ENCODE measurements around the gene CABCOCO1.

Gene CABCOCO1

DNA sequence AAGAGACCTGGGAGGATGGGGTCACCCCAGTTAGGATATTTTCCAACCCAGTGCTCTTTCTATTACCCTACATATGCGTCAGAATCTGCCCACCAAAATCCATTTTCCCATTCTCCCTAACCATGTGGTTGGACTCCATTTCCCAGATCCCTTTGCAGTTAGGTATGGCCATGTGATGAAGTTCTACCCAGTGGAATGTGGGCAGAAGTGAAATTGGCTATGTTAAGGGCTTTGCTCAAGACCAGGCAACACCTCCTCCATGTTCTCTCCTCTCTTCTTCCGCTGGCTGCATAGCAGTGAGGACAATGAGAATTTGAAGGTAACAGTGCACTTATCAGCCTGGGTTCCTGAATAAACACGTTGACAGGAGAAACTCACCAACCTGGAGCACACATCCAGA lies 111.3 kb downstream of the CABCOCO1 start:
- Mint-ChIP-seq H3K4me3 (no peak overlapping the region), H3K27ac (no peak overlapping the region), H3K36me3 (peaks cover 3% of the 10 kb centered on the region), H3K4me1 (ENCODE audit: low read depth) (no peaks in the 10 kb centered on the region), H3K27me3 (peaks cover 2% of the 10 kb centered on the region), H3K9me3 (ENCODE audit: low read depth) (no peaks in the 10 kb centered on the region)

DNA sequence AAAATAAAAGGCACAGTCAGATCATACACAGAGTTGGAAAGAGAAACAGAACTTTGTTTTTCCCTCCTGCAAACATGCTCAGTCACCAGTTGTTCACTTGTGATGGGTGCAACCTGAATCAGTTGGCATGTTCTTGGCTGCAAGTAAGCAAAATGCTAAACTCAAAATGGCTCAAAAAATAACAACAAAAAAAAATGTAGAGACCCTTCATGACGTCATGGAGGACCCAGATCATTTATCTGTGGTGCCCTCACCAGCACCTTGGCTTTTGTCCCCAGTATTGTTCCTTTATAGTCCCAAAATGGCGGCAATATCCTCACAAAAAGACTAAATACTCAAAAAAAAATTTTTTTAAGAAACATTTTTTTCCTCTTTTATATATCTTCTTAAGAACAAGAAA lies 112.4 kb downstream of the CABCOCO1 start:
- peaks cover 3% of the 10 kb centered on the region for H3K36me3 Mint-ChIP-seq
- H3K27ac Mint-ChIP-seq: no peak overlapping the region
- no peak overlapping the region for H3K4me3 Mint-ChIP-seq
- H3K4me1 Mint-ChIP-seq (ENCODE audit: low read depth): peaks cover 4% of the 10 kb centered on the region
- peaks cover 2% of the 10 kb centered on the region for H3K27me3 Mint-ChIP-seq
- H3K9me3 Mint-ChIP-seq (ENCODE audit: low read depth): no peaks in the 10 kb centered on the region

DNA sequence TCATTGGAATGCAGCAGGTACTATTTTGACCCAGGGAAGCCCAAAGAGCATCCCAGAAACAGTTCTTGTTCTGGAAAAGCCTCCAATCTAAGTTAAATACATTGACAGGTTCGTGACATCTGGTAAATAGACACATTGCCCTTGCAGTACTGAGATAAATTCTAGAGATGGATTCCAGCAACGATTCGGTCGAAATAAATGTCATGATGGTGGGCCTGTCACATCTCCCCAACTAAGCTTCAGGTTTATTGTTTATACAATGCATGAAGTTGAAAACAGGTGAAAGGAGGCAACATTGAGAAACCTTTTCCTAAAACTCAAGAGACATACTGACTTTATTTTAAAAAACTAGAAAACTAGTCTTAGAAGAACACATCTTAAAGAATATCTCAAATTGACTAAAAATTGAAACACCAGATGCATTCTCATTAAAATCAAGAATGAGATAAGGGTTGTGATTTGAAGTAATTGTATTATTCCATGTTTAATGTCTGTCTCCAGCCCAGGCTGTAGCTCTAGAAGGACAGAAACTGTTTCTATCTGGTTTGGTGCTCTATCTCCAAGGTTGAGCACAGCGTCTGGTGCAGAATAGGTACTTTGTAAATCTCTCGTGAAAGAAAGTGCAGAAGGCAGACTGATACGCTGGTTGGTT lies 114.0 kb downstream of the CABCOCO1 start:
- H3K27me3 Mint-ChIP-seq: peaks cover 2% of the 10 kb centered on the region
- no peak overlapping the region for H3K4me3 Mint-ChIP-seq
- H3K27ac Mint-ChIP-seq: no peak overlapping the region
- no peaks in the 10 kb centered on the region for H3K36me3 Mint-ChIP-seq
- peaks cover 5% of the 10 kb centered on the region for H3K4me1 Mint-ChIP-seq (ENCODE audit: low read depth)
- H3K9me3 Mint-ChIP-seq (ENCODE audit: low read depth): no peaks in the 10 kb centered on the region

DNA sequence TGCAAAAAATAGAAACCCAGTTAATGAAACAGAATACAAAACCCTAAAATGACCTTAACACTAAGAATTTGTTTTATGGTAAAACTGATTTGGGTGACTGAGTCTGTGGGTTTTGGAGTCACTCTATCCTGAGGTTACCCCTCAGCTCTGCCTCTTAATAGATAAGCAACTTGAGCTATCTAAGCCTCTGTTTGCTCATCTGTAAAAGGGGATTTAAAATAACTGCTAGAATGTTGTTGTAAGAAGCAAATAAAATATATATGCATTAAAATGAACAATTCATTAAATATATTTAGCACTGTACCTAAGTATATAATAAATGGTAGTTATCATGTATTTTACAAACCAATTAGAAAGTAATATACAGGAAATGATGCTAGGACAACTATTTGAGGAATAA lies 115.4 kb downstream of the CABCOCO1 start:
- Mint-ChIP-seq H3K4me3 (no peak overlapping the region), H3K4me1 (ENCODE audit: low read depth) (peaks cover 8% of the 10 kb centered on the region), H3K27ac (no peak overlapping the region), H3K27me3 (peaks cover 2% of the 10 kb centered on the region), H3K36me3 (no peaks in the 10 kb centered on the region), H3K9me3 (ENCODE audit: low read depth) (no peaks in the 10 kb centered on the region)

DNA sequence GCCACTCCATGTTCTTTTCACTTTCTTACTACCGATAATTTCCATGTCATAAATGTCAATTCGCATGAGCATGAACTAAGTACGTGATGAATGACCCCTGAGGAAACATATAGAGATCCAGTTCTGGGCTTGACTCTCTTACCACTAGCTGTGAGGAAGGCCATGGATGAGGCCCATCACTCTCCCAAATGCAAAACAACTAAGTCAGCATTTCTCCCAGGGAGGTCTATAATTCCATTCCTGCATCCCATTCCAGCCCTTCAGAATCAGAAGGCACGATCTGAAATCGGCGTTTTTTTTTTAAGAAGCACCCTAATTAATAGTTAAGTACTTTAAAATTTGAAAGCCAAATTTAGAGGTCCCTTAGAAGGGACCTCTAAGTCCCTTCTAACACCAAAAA lies 116.5 kb downstream of the CABCOCO1 start:
- Mint-ChIP-seq H3K4me3 (no peak overlapping the region), H3K36me3 (no peaks in the 10 kb centered on the region), H3K9me3 (ENCODE audit: low read depth) (no peaks in the 10 kb centered on the region), H3K27ac (no peak overlapping the region), H3K4me1 (ENCODE audit: low read depth) (peaks cover 8% of the 10 kb centered on the region), H3K27me3 (peaks cover 2% of the 10 kb centered on the region)

DNA sequence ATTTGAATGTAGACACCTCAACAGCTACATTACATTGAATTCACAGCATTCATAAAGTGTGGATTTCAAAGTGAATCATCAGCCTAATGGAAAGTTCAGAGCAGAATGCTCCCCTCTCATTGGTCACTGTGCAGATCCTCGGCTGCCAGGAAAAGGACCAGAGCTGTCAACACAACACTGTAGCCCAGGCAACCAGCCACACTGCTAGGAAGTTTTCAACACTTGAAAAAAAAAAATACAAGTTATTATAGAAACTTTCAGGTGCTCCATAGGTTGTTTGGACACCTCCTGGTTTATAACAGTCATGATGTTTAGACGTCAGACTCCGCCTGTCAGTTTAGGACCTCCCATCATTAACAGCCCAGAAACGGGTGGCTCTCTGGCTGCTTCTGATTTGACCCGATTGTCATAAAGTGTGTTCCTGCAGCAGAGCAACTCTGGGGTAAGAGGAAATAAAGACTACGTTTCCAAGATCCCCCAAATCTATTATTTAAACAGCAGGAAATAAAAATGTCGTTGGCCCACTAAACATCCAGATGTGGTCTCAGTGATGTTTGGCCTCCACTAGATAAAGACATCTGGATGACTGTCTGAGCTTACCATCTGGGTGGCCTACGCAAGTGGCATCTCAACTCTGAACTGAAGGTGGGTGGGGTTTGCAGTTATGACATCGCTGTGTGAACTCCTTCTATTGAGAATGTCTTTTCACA lies 117.4 kb downstream of the CABCOCO1 start:
- H3K4me1 Mint-ChIP-seq (ENCODE audit: low read depth): peaks cover 14% of the 10 kb centered on the region

DNA sequence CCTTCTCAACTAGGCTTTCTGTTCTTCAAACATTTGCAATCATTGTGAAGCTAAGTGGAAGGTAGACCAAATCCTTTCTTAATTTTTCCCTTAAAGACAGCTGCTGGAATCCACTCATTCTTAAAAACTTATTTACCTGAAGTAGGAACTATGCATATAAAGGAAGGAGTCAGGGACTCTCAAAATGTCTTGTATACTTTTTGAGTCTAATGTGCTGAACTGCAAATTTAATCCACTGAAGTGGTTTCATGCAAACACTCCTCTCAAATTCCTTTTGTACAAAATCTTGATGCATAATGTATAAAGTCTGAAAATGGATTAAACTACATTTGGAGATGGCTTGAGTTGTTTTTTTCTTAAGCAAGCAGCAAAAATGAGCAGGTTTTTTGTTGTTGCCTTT lies 118.0 kb downstream of the CABCOCO1 start:
- peaks cover 21% of the 10 kb centered on the region for H3K4me1 Mint-ChIP-seq (ENCODE audit: low read depth)
- H3K36me3 Mint-ChIP-seq: no peaks in the 10 kb centered on the region
- no peak overlapping the region for H3K27ac Mint-ChIP-seq
- H3K9me3 Mint-ChIP-seq (ENCODE audit: low read depth): no peaks in the 10 kb centered on the region
- H3K27me3 Mint-ChIP-seq: peaks cover 2% of the 10 kb centered on the region
- H3K4me3 Mint-ChIP-seq: no peak overlapping the region

More for the DNA sequence above, 117.4 kb downstream of the CABCOCO1 start:
- H3K36me3 Mint-ChIP-seq: no peaks in the 10 kb centered on the region
- H3K27me3 Mint-ChIP-seq: peaks cover 2% of the 10 kb centered on the region
- no peaks in the 10 kb centered on the region for H3K9me3 Mint-ChIP-seq (ENCODE audit: low read depth)
- no peak overlapping the region for H3K4me3 Mint-ChIP-seq
- no peak overlapping the region for H3K27ac Mint-ChIP-seq

DNA sequence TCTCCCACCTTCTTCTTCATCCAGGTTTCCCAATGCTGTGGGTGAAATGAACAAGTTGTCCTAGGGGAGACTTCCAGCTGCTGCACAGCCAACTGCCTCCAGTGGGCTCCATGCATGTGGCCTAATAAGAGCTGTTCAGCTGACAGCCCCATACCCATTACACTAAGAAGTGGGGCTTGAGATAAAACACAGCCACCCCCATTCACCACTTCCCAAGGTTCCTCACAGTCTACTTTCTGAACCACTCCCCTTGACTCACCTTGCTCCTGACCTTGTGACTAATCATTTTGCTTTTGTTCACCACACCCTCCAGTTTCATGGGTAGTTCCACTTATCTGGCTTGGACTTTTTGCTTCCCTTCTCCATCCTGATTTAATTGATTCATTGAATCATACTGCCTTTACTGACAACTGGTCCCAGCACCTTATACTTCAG lies 119.3 kb downstream of the CABCOCO1 start:
- H3K27ac Mint-ChIP-seq: no peak overlapping the region
- no peak overlapping the region for H3K4me3 Mint-ChIP-seq
- no peaks in the 10 kb centered on the region for H3K36me3 Mint-ChIP-seq
- peaks cover 32% of the 10 kb centered on the region for H3K4me1 Mint-ChIP-seq (ENCODE audit: low read depth)
- H3K27me3 Mint-ChIP-seq: no peaks in the 10 kb centered on the region
- no peaks in the 10 kb centered on the region for H3K9me3 Mint-ChIP-seq (ENCODE audit: low read depth)

DNA sequence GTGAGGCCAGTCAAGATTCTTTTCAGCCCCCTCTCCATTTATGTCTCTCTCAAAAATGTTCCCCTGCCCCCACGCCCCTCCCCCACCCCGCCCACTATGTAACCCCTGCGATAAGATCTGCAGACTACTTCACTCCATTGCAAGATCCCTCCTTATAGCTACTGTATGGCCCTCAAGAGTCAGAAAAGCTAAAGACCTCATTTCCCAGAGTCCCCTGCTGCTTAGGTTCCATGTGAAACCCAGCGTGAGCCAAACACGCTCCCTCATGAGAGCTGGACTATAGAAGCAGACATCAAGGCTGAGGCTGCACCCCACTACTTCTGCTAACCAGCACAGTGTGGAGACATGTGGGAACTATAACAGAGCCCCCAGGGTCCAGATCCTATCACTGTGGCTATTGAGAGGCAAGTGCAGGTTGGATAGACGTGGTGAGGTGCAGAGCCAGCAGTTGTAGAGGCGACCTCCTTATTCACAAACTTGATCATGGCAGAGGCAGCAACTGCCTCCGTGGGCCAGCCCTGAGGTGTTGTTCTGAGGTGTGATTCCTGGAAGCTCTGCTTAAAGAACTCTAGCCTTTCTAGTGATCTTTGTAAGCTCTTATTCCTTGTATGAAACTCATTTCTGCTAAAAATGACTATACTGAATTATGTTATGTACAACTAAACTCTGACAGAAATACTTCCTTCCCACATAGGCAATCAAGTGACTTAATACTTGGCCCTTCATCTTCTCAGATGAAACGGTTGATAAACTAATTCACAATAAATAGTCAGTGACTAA lies 121.8 kb downstream of the CABCOCO1 start:
- Mint-ChIP-seq H3K27ac (no peak overlapping the region), H3K4me1 (ENCODE audit: low read depth) (peaks cover 37% of the 10 kb centered on the region), H3K27me3 (no peaks in the 10 kb centered on the region)

DNA sequence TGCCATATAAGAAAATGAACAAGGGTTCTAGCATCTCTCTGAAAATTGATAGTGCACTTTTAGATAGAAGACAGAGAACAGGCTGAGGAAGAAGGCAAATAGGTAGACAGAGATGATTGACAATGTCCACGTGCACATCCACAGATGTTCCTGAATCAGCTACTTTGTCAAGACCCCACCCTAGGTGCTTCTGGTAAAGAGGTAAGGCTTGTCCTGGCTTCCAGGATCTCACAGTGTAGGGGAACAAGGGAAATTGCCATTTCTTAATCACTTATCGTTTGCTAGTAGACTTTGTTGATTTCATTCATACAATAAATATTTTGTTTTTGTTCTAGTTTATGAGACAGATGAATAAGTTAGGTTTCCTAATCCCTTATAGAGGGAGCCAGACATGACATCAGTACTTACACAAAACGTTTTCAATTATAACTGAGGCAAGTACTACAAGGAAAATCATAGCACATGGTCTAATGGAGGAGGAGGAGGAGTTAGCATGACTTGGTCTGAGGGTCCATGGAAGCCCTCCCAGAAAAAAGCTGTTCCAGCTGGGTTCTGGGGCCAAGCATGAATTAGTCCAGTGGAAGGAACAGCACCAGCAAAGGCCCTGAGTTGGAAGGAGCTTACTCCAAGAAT lies 122.9 kb downstream of the CABCOCO1 start:
- Mint-ChIP-seq H3K4me3 (no peak overlapping the region), H3K27me3 (no peaks in the 10 kb centered on the region), H3K4me1 (ENCODE audit: low read depth) (peaks cover 33% of the 10 kb centered on the region), H3K27ac (no peak overlapping the region), H3K36me3 (no peaks in the 10 kb centered on the region), H3K9me3 (ENCODE audit: low read depth) (no peaks in the 10 kb centered on the region)

More for the DNA sequence above, 121.8 kb downstream of the CABCOCO1 start:
- Mint-ChIP-seq H3K4me3 (no peak overlapping the region), H3K9me3 (ENCODE audit: low read depth) (no peaks in the 10 kb centered on the region), H3K36me3 (no peaks in the 10 kb centered on the region)

DNA sequence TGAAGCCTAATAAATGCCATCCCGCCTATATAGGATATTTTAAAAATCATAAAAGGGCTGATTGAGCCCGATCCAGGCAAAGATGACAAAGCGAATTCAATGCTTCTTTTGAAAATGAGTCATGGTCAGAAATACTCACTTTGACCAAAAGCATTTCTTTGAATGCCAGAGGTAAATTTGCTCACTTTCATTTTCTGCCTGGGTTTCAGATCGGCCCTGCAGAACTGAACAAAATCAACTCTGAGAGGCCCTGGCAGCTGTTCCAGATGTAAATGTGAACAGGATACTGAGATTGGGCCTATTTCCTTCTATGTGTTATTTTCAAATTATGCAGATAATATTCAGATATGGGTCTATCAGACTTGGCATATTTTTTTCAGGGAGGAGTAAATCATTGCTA lies 124.0 kb downstream of the CABCOCO1 start:
- H3K9me3 Mint-ChIP-seq (ENCODE audit: low read depth): no peaks in the 10 kb centered on the region
- peaks cover 33% of the 10 kb centered on the region for H3K4me1 Mint-ChIP-seq (ENCODE audit: low read depth)
- H3K27ac Mint-ChIP-seq: no peak overlapping the region
- H3K4me3 Mint-ChIP-seq: no peak overlapping the region
- H3K36me3 Mint-ChIP-seq: no peaks in the 10 kb centered on the region
- H3K27me3 Mint-ChIP-seq: no peaks in the 10 kb centered on the region

DNA sequence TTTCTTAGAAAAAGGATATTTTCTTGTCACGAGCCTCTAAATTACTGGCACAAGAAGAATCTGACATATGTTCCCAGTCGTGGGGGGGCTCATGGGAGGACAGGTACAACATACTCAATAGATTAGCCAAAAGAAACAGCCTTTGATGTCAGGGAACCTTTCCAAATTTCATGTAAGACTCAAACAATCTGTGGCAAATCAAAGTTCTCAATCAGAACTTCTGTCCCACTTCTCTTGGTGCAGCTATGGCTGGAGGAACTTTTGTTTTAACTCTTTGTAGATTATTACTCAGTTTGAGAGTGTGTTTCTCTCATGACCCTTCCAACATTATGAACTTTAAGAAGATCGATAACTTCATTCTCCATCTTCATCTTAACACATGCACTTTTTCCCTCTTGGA lies 124.4 kb downstream of the CABCOCO1 start:
- no peaks in the 10 kb centered on the region for H3K27me3 Mint-ChIP-seq
- H3K4me1 Mint-ChIP-seq (ENCODE audit: low read depth): peaks cover 30% of the 10 kb centered on the region
- H3K36me3 Mint-ChIP-seq: no peaks in the 10 kb centered on the region
- H3K4me3 Mint-ChIP-seq: no peak overlapping the region
- H3K27ac Mint-ChIP-seq: no peak overlapping the region
- H3K9me3 Mint-ChIP-seq (ENCODE audit: low read depth): no peaks in the 10 kb centered on the region

DNA sequence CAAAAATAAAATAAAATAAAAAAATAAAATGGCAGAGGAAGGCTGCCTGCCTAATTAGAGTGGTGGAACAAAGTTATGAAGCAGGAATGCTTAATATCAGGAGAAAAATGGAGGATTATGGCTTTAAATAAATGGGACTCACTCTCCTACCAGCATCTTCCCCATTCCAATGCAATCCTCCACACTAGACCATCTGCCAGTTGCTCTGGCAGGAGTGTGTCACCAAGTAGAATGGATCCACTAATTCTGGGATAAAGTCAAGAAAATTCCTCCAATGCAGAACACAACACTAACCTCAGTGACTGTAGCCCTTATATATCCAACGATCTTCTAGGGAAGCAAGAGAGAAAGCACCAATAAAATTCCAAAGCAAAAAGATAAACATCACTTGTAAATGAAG lies 126.3 kb downstream of the CABCOCO1 start:
- Mint-ChIP-seq H3K9me3 (ENCODE audit: low read depth) (no peaks in the 10 kb centered on the region), H3K4me3 (no peak overlapping the region), H3K27ac (no peak overlapping the region), H3K4me1 (ENCODE audit: low read depth) (peaks cover 29% of the 10 kb centered on the region), H3K27me3 (no peaks in the 10 kb centered on the region), H3K36me3 (no peaks in the 10 kb centered on the region)

DNA sequence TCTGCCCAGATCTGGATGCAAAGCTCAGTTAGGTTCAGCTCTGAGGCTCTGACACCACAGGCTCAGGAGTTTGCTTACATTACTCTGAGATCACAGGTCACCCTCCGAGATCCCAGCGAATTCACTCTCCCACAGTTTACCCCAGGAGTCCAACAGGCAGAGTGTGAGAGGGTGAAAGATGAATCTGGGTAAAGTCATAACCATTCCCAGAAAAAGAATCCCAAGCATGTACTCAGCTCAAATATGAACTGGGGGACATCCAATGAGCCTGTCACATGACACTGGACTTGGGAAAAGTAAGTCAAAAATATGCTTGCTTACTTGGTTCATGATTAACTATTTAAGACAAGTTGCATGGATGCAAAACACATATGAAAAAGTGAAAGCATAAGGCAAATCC lies 128.5 kb downstream of the CABCOCO1 start:
- Mint-ChIP-seq H3K27me3 (no peaks in the 10 kb centered on the region), H3K36me3 (no peaks in the 10 kb centered on the region), H3K9me3 (ENCODE audit: low read depth) (no peaks in the 10 kb centered on the region), H3K4me1 (ENCODE audit: low read depth) (peaks cover 12% of the 10 kb centered on the region), H3K4me3 (no peak overlapping the region), H3K27ac (no peak overlapping the region)

All from activated naive CD8-positive, alpha-beta T cell (primary cell).